ENCODE data around the gene CLPTM1.
A peak's percentile ranks its signal among the peaks of the same experiment; 100 is the strongest.
"Not testable (repeated sequence)": the region's sequence is repeated elsewhere in the genome, so short reads cannot be mapped to it uniquely, and the experiment has no call there.

CLPTM1 gene

GRCh38 chr19:44942067-44942571 lies 13.1 kb upstream of the CLPTM1 start, which contains the start of gene APOC4:
APOC4 (plus strand) TSS chr19:44942237; CDS start chr19:44942278, 41 bp downstream.
- no peak for DNase-seq

- DNase-seq: no peak
Observed at GRCh38 chr19:44943801-44944249, 11.4 kb upstream of the CLPTM1 start.

GRCh38 chr19:44947041-44947581 lies 8.1 kb upstream of the CLPTM1 start:
- no peak for DNase-seq

- no peak for DNase-seq
Observed at GRCh38 chr19:44948237-44948636, 6.9 kb upstream of the CLPTM1 start.

GRCh38 chr19:44948763-44949374 lies 6.3 kb upstream of the CLPTM1 start:
- no peak for DNase-seq

GRCh38 chr19:44949550-44949949 lies 5.6 kb upstream of the CLPTM1 start:
- DNase-seq: no peak

GRCh38 chr19:44951179-44952159 lies 3.7 kb upstream of the CLPTM1 start:
- DNase-seq: peak; percentile 19

- no peak for DNase-seq
Observed at GRCh38 chr19:44954278-44954648, 917 bp upstream of the CLPTM1 start.

GRCh38 chr19:44955505-44956439 lies 592 bp downstream of the CLPTM1 start:
- no peak for DNase-seq

- DNase-seq: no peak
Observed at GRCh38 chr19:44957526-44957925, 2.3 kb downstream of the CLPTM1 start.

GRCh38 chr19:44958090-44958489 lies 2.9 kb downstream of the CLPTM1 start:
- DNase-seq: no peak

GRCh38 chr19:44959691-44960090 lies 4.5 kb downstream of the CLPTM1 start:
- no peak for DNase-seq

GRCh38 chr19:44960906-44961728 lies 5.9 kb downstream of the CLPTM1 start:
- no peak for DNase-seq

- DNase-seq: no peak
Observed at GRCh38 chr19:44961821-44962220, 6.6 kb downstream of the CLPTM1 start.

- DNase-seq: no peak
Observed at GRCh38 chr19:44968118-44968517, 12.9 kb downstream of the CLPTM1 start.

- no peak for DNase-seq
Observed at GRCh38 chr19:44968670-44969069, 13.5 kb downstream of the CLPTM1 start.

GRCh38 chr19:44969437-44969836 lies 14.3 kb downstream of the CLPTM1 start:
- no peak for DNase-seq

GRCh38 chr19:44971451-44971850 lies 16.3 kb downstream of the CLPTM1 start:
- not testable (repeated sequence) for DNase-seq

GRCh38 chr19:44972802-44973201 lies 17.6 kb downstream of the CLPTM1 start:
- no peak for DNase-seq

- DNase-seq: no peak
Observed at GRCh38 chr19:44973982-44974735, 19.0 kb downstream of the CLPTM1 start.

GRCh38 chr19:44974857-44975256 lies 19.7 kb downstream of the CLPTM1 start:
- DNase-seq: no peak
